ENCODE data around the gene HOXC9.
A peak's percentile ranks its signal among the peaks of the same experiment; 100 is the strongest.

The HOXC9 gene

DNA sequence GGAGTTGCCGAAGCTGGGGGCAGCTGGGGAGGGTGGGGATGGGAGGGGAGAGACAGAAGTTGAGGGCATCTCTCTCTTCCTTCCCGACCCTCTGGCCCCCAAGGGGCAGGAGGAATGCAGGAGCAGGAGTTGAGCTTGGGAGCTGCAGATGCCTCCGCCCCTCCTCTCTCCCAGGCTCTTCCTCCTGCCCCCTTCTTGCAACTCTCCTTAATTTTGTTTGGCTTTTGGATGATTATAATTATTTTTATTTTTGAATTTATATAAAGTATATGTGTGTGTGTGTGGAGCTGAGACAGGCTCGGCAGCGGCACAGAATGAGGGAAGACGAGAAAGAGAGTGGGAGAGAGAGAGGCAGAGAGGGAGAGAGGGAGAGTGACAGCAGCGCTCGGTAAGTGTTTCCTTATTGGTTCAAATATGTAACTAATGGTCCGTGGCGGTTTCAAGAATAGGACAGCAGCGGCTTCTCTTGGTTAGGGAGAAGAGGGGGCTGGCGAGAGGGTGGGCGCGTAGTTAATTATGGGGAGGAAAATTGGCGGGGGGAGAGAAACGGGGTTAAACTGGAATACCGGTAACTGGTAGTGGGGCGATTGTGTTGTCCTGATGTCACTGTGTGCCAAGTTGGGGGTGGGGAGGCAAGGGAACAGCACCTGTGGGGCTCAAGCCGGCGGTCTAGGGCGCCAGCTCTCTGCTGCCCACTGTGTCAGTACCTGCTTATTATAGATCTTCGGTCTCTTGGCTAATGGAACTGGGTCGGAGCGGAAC lies 17.2 kb downstream of the HOXC9 start:
- DNase-seq: no peak

DNA sequence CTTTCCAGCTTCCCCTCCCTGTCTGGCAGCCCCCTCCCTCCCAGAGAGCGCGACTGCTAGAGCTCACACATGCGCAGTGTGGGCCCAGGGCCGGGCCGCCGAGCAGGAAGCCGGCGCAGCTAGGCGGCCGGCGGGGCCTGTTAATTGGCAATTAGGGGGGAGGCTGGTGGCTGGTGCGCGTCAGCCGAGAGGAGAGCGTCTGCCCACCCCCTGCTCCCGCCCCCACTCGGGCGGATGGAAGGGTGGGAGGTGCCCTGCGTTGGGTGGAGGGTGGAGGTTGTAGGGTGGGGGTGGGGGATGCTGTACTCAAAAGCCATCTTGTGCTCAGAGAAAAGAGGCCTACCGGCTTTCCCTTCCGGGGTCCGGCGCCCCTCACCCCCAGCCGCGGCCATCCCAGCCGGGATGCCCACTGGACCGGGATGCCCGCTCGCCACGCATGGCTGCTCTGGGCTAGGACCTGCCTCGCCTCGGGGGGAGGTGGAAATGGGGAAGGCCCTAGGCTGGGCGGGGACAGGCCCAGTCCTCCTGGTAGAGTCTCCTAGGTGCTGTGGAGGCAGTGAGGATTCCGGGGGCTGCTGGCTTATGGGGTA lies 18.0 kb downstream of the HOXC9 start:
- peak; percentile 79 for DNase-seq

DNA sequence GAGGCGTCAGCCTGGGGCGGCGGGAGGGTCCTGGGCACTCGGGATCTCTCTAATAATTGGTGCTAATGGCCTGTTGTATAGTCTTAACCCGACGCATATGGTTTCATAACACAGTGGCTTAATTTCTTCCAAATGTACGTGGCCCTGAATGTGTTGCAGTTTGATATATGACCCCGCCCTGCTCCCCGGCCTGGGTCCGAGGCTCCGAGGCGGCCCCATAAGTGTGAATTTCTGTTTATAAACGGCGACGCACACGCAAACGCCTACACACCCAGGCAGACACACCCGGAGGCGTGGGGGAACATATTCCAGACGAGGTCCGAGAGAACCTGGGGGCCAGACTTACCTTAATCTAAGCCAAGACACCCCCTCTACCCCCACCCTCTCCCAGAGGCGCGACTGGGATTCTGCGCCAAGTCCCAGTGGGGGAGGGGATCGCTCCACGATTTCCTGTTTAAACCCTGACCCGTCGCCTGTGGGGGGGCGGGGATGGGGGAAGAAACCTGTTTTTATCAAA lies 18.6 kb downstream of the HOXC9 start:
- no peak for DNase-seq

- DNase-seq: no peak
Measured at GRCh38 chr12:54019091-54019811, 19.3 kb downstream of the HOXC9 start.

DNA sequence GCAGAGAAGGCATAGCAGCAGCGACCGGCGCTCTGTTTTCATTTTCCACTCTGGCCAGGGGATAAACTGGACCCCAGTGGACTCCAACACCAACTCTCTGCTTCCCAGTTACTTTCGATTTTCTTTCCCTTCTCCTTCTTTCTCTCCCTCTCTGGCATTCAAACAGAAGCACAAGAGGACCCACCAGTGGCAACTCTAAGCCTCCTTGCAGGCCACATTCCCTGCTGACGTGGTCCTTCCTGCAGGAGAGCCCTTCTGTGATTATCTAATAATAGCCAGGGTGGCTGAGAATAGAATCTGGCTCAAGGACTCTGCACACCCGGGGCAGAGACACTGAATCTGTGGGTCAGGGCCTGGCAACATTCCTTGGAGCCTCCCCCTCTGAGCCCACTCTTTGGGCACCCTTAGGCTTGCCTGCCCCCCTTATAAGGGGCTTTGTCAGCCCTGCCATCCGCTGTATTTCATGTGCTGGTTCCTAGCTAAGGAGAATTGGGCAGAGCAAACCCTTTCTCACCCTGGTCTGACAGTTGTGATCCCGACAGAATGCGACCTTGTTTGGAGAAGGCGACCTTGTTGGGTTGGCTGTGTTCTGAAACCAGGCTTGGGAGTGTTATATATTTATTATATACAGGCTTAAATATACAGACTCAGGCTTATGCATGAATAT lies 20.1 kb downstream of the HOXC9 start:
- no peak for DNase-seq

GRCh38 chr12:54020591-54021405 lies 20.8 kb downstream of the HOXC9 start:
- DNase-seq: no peak

DNA sequence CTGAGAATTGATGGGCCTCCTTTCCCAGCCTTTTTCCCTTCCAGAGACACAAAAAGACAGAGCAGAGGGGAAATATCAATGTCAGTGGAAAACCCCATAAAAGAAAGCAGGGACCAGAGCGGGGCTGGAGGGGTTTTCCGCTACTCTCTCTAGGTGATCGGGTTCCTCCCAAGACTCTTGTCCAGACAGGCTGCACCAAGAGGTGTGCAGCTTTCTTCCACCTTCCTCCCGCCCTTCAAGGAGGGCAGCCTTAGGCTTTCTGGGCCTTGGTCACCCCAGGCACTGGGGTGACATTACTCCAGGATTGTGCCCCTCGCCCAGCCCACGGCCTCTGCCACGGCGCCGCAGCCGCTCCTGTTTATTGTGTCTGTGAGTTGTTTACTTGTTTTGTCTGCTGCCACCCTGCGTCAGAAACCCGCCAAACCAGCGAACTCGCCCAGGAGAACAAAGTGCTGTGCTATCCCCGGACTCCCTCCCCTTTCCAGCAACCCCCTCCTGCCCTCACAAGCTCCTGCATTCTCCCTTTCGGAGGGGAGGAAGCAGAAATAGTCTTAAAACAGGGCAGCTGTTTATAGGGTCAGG lies 21.6 kb downstream of the HOXC9 start:
- DNase-seq: no peak

DNA sequence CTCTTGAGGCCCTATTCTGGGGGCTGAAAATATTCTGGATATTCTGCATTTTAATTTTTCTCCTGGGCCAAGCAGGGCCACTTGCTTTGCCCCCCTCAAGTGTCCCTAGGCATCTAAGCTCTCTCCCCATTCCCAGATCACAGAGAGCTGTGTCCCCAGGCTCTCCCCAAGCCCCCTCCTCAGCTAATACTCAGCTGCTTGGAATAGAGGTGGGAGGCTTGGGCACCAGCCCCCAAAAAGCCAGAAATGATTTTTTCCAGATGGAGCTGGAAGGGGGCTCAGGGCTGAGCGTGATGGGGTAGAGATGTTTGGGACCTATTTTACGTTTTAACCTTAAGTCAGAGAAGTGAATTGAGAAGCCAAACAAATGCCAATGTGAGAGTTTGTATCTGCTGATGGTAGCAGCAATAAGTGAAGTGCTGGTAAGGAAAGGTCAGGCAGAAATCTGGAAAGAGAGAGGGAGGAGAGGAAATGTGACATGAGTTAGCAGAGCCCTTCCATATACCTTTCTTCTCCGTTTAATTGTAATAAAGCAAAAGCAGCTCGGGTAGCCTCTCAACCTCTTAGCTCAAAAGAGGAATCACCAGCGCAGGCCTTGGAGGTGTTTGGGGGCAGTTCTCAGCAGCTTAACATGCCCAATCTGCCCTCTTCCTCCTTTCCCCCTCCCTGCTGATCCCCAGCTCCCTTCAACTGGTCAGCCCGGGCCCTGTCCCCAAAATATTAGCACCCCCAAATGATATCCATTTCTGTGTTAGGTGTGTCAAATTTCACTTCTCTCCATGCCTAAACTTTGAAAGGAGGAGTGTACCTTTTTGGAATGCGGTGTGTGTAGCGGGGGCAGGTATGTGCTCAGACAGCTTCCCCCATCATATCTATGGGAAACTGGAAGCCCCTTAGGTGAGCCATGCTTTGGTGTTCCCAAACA lies 23.3 kb downstream of the HOXC9 start:
- no peak for DNase-seq

GRCh38 chr12:54024127-54024526 lies 24.2 kb downstream of the HOXC9 start:
- DNase-seq: no peak

- no peak for DNase-seq
Measured at GRCh38 chr12:54024581-54025305, 24.8 kb downstream of the HOXC9 start.

GRCh38 chr12:54025499-54026405 lies 25.8 kb downstream of the HOXC9 start:
- no peak for DNase-seq

DNA sequence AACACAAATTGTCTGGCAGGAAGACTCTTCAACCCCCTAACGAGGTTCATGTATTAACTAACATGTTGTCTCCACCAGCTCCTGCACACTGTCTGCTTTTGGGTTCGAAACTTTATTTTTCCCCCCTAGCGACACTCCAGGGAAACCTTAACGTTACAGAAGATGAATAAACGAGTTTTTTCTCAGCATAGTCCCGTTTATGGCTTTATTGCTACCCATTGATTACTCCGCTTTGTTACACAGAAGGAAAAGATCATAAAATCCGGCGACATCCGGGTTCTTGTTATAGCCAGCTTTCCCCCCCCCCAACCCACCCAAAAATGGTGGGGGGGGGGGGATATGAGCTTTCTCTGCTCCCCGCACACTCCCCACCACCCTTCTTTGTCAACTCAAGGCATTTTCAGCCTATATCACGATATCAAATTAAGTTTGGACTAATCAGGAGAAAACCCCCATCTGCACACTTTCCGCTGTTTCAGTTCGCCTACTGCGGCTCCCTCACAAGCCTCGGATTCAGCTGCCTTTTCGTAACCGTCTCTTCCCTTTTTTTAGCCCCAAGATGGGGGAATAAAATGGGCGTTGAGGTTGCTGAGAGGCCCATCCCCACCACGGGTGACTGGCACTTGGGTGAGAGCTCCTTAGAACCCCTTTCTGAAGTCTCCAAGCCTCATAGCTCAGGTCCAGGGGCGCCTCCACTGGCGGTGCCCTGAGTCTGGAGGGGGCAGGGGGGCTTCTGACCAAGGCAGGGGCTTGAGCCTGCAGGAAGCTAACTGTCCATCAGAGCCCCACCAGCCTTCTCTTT lies 26.9 kb downstream of the HOXC9 start:
- DNase-seq: no peak

- no peak for DNase-seq
Measured at GRCh38 chr12:54027442-54027786, 27.5 kb downstream of the HOXC9 start.

DNA sequence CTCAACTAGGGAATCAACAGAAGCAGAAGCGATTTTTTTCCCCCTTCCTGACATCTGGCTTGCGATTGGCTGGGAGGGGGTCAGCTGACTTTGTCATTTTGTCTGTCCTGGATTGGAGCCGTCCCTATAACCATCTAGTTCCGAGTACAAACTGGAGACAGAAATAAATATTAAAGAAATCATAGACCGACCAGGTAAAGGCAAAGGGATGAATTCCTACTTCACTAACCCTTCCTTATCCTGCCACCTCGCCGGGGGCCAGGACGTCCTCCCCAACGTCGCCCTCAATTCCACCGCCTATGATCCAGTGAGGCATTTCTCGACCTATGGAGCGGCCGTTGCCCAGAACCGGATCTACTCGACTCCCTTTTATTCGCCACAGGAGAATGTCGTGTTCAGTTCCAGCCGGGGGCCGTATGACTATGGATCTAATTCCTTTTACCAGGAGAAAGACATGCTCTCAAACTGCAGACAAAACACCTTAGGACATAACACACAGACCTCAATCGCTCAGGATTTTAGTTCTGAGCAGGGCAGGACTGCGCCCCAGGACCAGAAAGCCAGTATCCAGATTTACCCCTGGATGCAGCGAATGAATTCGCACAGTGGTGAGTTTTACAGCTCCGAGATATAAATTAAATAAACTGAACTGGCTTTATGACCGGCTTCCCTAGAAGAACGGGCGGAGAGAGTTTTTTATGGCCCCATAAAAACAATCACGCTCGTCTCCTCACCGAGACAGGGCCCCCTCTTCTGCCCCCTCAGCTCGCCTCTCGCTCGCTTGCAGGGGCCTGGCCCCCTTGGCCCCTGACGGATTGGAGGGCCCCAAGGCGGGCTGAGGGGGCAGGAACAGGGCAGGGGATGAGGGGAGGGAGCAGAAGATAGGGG lies 28.6 kb downstream of the HOXC9 start, which contains the start of gene HOXC6:
HOXC6 (plus strand) TSS at position 127 of the 888 bp plus-strand sequence; CDS start at position 209, 82 bp downstream.
- peak; percentile 28 for DNase-seq

- no peak for DNase-seq
Measured at GRCh38 chr12:54029529-54030441, 29.8 kb downstream of the HOXC9 start.

DNA sequence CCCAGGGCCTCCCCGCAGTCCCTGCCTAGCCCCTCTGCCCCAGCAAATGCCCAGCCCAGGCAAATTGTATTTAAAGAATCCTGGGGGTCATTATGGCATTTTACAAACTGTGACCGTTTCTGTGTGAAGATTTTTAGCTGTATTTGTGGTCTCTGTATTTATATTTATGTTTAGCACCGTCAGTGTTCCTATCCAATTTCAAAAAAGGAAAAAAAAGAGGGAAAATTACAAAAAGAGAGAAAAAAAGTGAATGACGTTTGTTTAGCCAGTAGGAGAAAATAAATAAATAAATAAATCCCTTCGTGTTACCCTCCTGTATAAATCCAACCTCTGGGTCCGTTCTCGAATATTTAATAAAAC lies 30.5 kb downstream of the HOXC9 start:
- no peak for DNase-seq

Data from OCI-M1 (cell line).